Nephron progenitor cell (in vitro differentiated cells): ENCODE results near the gene BTBD9.
A peak's percentile ranks its signal among the peaks of the same experiment; 100 is the strongest.

Experiments used
- DNase-seq: peaks from one replicate; pipeline ENCODE4 v3.0.0; 2021
- H3K27ac Mint-ChIP-seq: 2 replicates; pipeline ENCODE4 v1.8.0; 2021; ENCODE audit warnings: mild to moderate bottlenecking, moderate library complexity, mixed read lengths
- H3K27me3 Mint-ChIP-seq: 2 replicates; pipeline ENCODE4 v1.8.0; 2021; ENCODE audit warnings: mild to moderate bottlenecking, low read depth, mixed read lengths; ENCODE audit not compliant: poor library complexity
- H3K36me3 Mint-ChIP-seq: 2 replicates; pipeline ENCODE4 v1.8.0; 2021; ENCODE audit warnings: low read depth, mixed read lengths
- H3K4me1 Mint-ChIP-seq: 2 replicates; pipeline ENCODE4 v1.8.0; 2021; ENCODE audit warnings: mixed read lengths
- H3K4me3 Mint-ChIP-seq: 2 replicates; pipeline ENCODE4 v1.8.0; 2021; ENCODE audit warnings: mild to moderate bottlenecking, moderate library complexity, mixed read lengths
- H3K9me3 Mint-ChIP-seq: 2 replicates; pipeline ENCODE4 v1.8.0; 2021; ENCODE audit warnings: mild to moderate bottlenecking, moderate library complexity, mixed read lengths
- TF ChIP-seq, protein P1 (sequence below): fragments of 200-600 bp; sonication (generic); IDR thresholded peaks from 2 replicates; pipeline ENCODE4 v1.5.0; 2021; ENCODE audit warnings: antibody characterized with exemption

The BTBD9 gene

GRCh38 chr6:38180586-38180985 lies 459.1 kb downstream of the BTBD9 start:
- no peak for DNase-seq
- H3K4me3 Mint-ChIP-seq: no peak overlapping the region
- peak overlapping the region; percentile 78 for H3K27ac Mint-ChIP-seq
- peaks cover 10% of the 10 kb centered on the region for H3K27me3 Mint-ChIP-seq
- TF ChIP-seq, protein P1, sequence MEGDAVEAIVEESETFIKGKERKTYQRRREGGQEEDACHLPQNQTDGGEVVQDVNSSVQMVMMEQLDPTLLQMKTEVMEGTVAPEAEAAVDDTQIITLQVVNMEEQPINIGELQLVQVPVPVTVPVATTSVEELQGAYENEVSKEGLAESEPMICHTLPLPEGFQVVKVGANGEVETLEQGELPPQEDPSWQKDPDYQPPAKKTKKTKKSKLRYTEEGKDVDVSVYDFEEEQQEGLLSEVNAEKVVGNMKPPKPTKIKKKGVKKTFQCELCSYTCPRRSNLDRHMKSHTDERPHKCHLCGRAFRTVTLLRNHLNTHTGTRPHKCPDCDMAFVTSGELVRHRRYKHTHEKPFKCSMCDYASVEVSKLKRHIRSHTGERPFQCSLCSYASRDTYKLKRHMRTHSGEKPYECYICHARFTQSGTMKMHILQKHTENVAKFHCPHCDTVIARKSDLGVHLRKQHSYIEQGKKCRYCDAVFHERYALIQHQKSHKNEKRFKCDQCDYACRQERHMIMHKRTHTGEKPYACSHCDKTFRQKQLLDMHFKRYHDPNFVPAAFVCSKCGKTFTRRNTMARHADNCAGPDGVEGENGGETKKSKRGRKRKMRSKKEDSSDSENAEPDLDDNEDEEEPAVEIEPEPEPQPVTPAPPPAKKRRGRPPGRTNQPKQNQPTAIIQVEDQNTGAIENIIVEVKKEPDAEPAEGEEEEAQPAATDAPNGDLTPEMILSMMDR: no peak
- H3K36me3 Mint-ChIP-seq: peaks cover 2% of the 10 kb centered on the region
- no peaks in the 10 kb centered on the region for H3K9me3 Mint-ChIP-seq
- peaks cover 63% of the 10 kb centered on the region for H3K4me1 Mint-ChIP-seq

DNA sequence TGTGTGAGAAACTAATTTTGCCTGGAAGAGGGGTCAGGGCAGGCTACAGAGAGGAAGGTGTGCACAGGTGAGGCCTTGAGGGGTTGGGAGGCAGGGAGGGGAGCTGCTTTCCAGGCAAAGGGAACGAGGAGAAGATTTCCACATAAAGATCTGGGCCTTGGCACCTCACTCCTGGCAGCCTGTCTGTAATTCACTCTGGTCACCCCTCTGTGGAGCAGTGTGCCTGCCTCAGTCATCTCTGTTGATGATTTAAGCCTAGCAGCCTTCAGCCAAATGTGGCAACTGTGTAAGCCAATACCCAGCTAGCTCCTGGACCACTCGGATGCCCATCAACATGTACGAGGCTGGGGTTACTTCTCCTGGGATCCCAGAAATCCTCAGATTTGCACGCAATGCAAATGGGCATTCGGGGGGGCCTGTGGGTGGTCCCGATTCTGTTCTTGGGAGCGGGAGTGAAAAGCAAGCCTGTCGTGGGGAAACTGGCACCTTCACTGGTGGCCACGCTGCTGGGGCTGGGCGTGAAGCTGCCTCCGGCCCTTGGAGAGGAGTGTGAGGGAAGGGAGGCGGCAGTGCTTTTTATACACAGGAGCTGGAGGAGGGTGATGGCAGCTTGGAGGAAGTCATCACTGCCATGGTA lies 459.8 kb downstream of the BTBD9 start:
- Mint-ChIP-seq H3K4me1 (peaks cover 57% of the 10 kb centered on the region), H3K27me3 (peaks cover 9% of the 10 kb centered on the region), H3K4me3 (no peak overlapping the region), H3K36me3 (peaks cover 5% of the 10 kb centered on the region), H3K9me3 (no peaks in the 10 kb centered on the region), H3K27ac (no peak overlapping the region)
- no peak for DNase-seq
- TF ChIP-seq, protein P1: no peak

DNA sequence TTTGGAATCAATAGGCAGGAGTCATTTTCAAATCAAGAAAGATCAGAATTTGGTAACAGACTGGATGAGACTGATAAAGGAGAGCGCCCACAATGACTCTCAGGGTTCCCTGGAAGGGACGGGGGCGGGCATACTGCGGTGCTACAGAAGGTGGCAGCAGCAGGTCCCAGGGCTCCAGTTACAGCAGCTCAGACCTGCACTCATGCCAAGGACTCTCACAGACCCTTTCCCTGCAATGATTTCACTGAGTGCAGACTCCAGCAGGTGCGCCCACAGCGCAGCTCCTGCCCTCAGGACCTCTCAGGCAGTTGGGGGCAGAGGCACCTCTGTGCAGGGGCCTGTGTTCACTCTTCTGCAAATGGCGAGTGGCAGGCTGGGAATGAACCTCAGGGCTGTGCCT lies 460.4 kb downstream of the BTBD9 start:
- TF ChIP-seq, protein P1: no peak
- H3K27me3 Mint-ChIP-seq: peaks cover 9% of the 10 kb centered on the region
- no peak overlapping the region for H3K27ac Mint-ChIP-seq
- no peak for DNase-seq
- no peaks in the 10 kb centered on the region for H3K9me3 Mint-ChIP-seq
- peaks cover 56% of the 10 kb centered on the region for H3K4me1 Mint-ChIP-seq
- H3K4me3 Mint-ChIP-seq: no peak overlapping the region
- H3K36me3 Mint-ChIP-seq: peaks cover 9% of the 10 kb centered on the region

DNA sequence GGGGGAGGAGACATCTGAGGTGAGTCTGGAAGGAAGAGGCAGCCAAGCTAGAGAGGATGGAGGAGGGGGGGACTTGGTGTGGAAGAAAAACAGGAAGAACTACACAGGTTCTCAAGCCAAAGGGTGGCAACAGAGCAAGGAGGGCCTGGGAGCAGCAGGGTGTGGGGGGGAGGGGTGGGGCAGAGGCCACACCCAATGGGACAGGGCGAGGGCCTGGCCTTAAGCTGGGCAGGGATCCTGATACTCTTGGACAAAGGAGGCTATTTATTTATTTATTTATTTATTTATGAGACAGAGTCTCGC lies 461.2 kb downstream of the BTBD9 start:
- H3K27me3 Mint-ChIP-seq: peaks cover 10% of the 10 kb centered on the region
- H3K27ac Mint-ChIP-seq: no peak overlapping the region
- peaks cover 53% of the 10 kb centered on the region for H3K4me1 Mint-ChIP-seq
- H3K36me3 Mint-ChIP-seq: peaks cover 10% of the 10 kb centered on the region
- no peaks in the 10 kb centered on the region for H3K9me3 Mint-ChIP-seq
- no peak overlapping the region for H3K4me3 Mint-ChIP-seq
- TF ChIP-seq, protein P1: no peak
- no peak for DNase-seq

- DNase-seq: no peak
- peaks cover 49% of the 10 kb centered on the region for H3K4me1 Mint-ChIP-seq
- peaks cover 10% of the 10 kb centered on the region for H3K36me3 Mint-ChIP-seq
- peaks cover 10% of the 10 kb centered on the region for H3K27me3 Mint-ChIP-seq
- no peak overlapping the region for H3K4me3 Mint-ChIP-seq
- H3K27ac Mint-ChIP-seq: peak overlapping the region; percentile 23
- TF ChIP-seq, protein P1: no peak
- H3K9me3 Mint-ChIP-seq: no peaks in the 10 kb centered on the region
Measured at GRCh38 chr6:38177882-38178583, 461.7 kb downstream of the BTBD9 start.
